SU-DHL-6 (cell line): ENCODE measurements around the gene RASD1.

Source experiments
- H2AFZ ChIP-seq: fragments of 200-600 bp; sonication (generic); 2 replicates; pipeline ENCODE4 v1.6.1; 2014; ENCODE audit warnings: low read depth, mild to moderate bottlenecking, moderate library complexity, mixed read lengths, antibody characterized with exemption, low read length; ENCODE audit not compliant: severe bottlenecking
- H3F3A ChIP-seq: fragments of 200-600 bp; shearing (Covaris generic); 2 replicates; pipeline ENCODE4 v1.6.0; 2016; ENCODE audit warnings: antibody characterized with exemption, mild to moderate bottlenecking; ENCODE audit not compliant: insufficient read depth
- H3K27ac ChIP-seq: fragments of 200-600 bp; sonication (generic); 2 replicates; pipeline ENCODE4 v1.5.1; 2016; ENCODE audit warnings: low read depth, mild to moderate bottlenecking, low read length, moderate library complexity, mixed read lengths
- H3K27me3 ChIP-seq: fragments of 200-600 bp; sonication (generic), shearing (Covaris generic); 2 replicates; pipeline ENCODE4 v1.6.0; 2014; ENCODE audit warnings: mild to moderate bottlenecking, low read length
- H3K36me3 ChIP-seq: fragments of 200-600 bp; sonication (generic); 2 replicates; pipeline ENCODE4 v1.6.1; 2014; ENCODE audit warnings: mild to moderate bottlenecking, low read length, mixed read lengths
- H3K4me2 ChIP-seq: fragments of 300-600, 200-600 bp; shearing (Covaris generic), sonication (generic); 2 replicates; pipeline ENCODE4 v1.6.0; 2014; ENCODE audit warnings: low read length, low read depth, mild to moderate bottlenecking; ENCODE audit not compliant: poor library complexity, severe bottlenecking
- H3K4me3 ChIP-seq: fragments of 200-600 bp; sonication (generic); 2 replicates; pipeline ENCODE4 v1.5.1; 2014; ENCODE audit warnings: antibody characterized with exemption, low read length, mild to moderate bottlenecking, mixed read lengths; ENCODE audit not compliant: insufficient read depth, poor library complexity, severe bottlenecking
- H3K79me2 ChIP-seq: fragments of 200-600 bp; sonication (generic); 2 replicates; pipeline ENCODE4 v1.6.1; 2014; ENCODE audit warnings: mild to moderate bottlenecking, low read length, moderate library complexity; ENCODE audit not compliant: insufficient read depth
- H3K9ac ChIP-seq: fragments of 200-600 bp; sonication (generic); 2 replicates; pipeline ENCODE4 v1.7.0; 2014; ENCODE audit warnings: mild to moderate bottlenecking, low read length
- H3K9me2 ChIP-seq: fragments of 200-600 bp; sonication (generic); replicated peaks from 2 replicates; pipeline ENCODE4 v1.6.1; 2014; ENCODE audit warnings: low read length; ENCODE audit not compliant: insufficient read depth
- H3K9me3 ChIP-seq: fragments of 200-600 bp; sonication (generic); 2 replicates; pipeline ENCODE4 v1.6.1; 2014; ENCODE audit warnings: low read length, mixed read lengths; ENCODE audit not compliant: insufficient read depth
- H4K20me1 ChIP-seq: fragments of 200-600 bp; sonication (generic); 2 replicates; pipeline ENCODE4 v1.6.1; 2014; ENCODE audit warnings: low read depth, mild to moderate bottlenecking, antibody characterized with exemption, low read length, moderate library complexity, mixed read lengths
- CTCF ChIP-seq: fragments of 200-600 bp; sonication (generic); IDR thresholded peaks from one replicate; pipeline ENCODE4 v1.5.1; 2017; ENCODE audit warnings: antibody characterized with exemption, mild to moderate bottlenecking, low read length, moderate library complexity; ENCODE audit not compliant: insufficient read depth, poor library complexity, severe bottlenecking
- EZH2phosphoT487 ChIP-seq: fragments of 200-600 bp; sonication (generic), shearing (Covaris generic); conservative IDR thresholded peaks from 2 replicates; pipeline ENCODE4 v1.6.1; 2018; ENCODE audit warnings: mild to moderate bottlenecking, antibody characterized with exemption, low read length, moderate library complexity, mixed read lengths

The RASD1 gene

GRCh38 chr17:17514361-17514992 lies 18.3 kb upstream of the RASD1 start:
- Histone ChIP-seq H2AFZ (no peak overlapping the region), H3K4me2 (no peak overlapping the region), H3K27me3 (no peaks in the 10 kb centered on the region), H3K9me3 (no peaks in the 10 kb centered on the region), H3K9ac (no peak overlapping the region), H3K27ac (no peak overlapping the region), H3K4me3 (no peak overlapping the region), H4K20me1 (no peaks in the 10 kb centered on the region), H3F3A (no peaks in the 10 kb centered on the region), H3K79me2 (no peaks in the 10 kb centered on the region), H3K9me2 (no peaks in the 10 kb centered on the region), H3K36me3 (no peaks in the 10 kb centered on the region)
- no peak for TF ChIP-seq CTCF
- no peak for TF ChIP-seq EZH2phosphoT487

DNA sequence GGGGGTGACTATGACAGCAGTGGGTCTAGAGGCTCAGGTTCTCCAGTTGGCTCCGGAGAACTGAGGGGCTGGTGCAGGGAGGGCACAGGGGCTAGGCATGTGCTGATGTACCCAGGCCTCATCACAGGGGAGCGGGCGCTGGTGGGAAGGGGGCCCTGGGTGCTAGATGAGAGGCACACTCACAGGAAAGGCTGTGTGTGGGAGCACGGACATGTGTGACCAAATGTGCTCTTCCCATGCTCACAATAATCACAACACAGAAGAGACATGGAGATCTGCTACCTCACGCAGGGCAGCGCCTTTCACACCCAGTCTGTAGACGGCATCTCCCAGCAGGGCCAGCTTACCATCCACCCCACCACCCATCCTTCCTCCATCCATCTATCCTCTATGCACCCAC lies 17.4 kb upstream of the RASD1 start:
- H3K9me2 ChIP-seq, result no peaks in the 10 kb centered on the region
- no peak overlapping the region for H3K27ac ChIP-seq
- no peak overlapping the region for H2AFZ ChIP-seq
- no peaks in the 10 kb centered on the region for H3F3A ChIP-seq
- no peak overlapping the region for H3K4me2 ChIP-seq
- H3K36me3 ChIP-seq, result no peaks in the 10 kb centered on the region
- TF ChIP-seq EZH2phosphoT487, result no peak
- TF ChIP-seq CTCF, result no peak
- H3K9ac ChIP-seq, result no peak overlapping the region
- H3K9me3 ChIP-seq, result no peaks in the 10 kb centered on the region
- no peak overlapping the region for H3K4me3 ChIP-seq
- H3K79me2 ChIP-seq, result no peaks in the 10 kb centered on the region
- no peaks in the 10 kb centered on the region for H3K27me3 ChIP-seq
- H4K20me1 ChIP-seq, result no peaks in the 10 kb centered on the region

- Histone ChIP-seq H4K20me1 (no peaks in the 10 kb centered on the region), H3K9me3 (no peaks in the 10 kb centered on the region), H3F3A (no peaks in the 10 kb centered on the region), H3K27me3 (no peaks in the 10 kb centered on the region), H2AFZ (no peak overlapping the region), H3K27ac (no peak overlapping the region), H3K9ac (no peak overlapping the region), H3K4me2 (no peak overlapping the region), H3K9me2 (no peaks in the 10 kb centered on the region), H3K79me2 (no peaks in the 10 kb centered on the region), H3K36me3 (no peaks in the 10 kb centered on the region), H3K4me3 (no peak overlapping the region)
- TF ChIP-seq CTCF, result no peak
- TF ChIP-seq EZH2phosphoT487, result no peak
Measured at GRCh38 chr17:17512866-17513265, 16.7 kb upstream of the RASD1 start.
